Measurements from ENCODE around the gene CRMP1.

GRCh38 chr4:5784021-5784420 is 108.9 kb downstream of the CRMP1 start:
- TF ChIP-seq CTCF (optimal IDR thresholded peaks at IDR 0.05 in 1 of 3, IDR thresholded peaks at IDR 0.05 in 1 of 3, conservative IDR thresholded peaks at IDR 0.05 in 1 of 3; ENCODE audit: extremely low read depth in 1 of 3, insufficient read depth in 2 of 3, low read length in 3 of 3) = no peak
- TF ChIP-seq EZH2 (IDR thresholded peaks at IDR 0.05; ENCODE audit: low read length) = no peak

Data from keratinocyte (primary cell).